ENCODE results near the gene DNAJC21. TPM values are rescaled to one million over a fixed set of nuclear protein-coding genes. Genes with fewer than 3 reads are reported as not detected.

DNAJC21 gene
- total and polyA plus RNA-seq, 2 of the 4 experiments (the other 2 are of a cell fraction), result 8.8 to 12.7 TPM

DNA sequence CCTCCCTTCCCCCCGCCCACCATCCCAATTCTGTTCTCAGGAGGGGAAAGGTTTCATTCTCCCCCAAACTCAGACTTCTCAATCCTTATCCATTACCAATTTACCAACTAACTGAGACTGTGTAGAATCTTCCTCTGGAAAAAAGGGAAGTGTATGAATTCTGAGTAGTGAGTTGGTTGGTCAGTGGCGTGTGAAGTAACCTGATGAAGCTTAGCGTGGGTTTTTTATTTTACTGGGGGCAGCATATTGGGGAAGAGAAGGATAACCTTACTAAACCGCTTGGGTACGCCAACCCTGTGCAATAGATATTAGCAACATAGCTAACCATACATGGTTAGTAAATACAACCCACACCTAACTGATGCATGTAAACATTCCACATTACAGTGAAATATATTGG, 1.1 kb upstream of the DNAJC21 start:
- Histone ChIP-seq H2AFZ (replicated peaks; ENCODE audit: low read length, poor library complexity) (no peak overlapping the region), H3K18ac (ENCODE audit: low read depth, low read length) (no peak overlapping the region), H3K14ac (replicated peaks; ENCODE audit: low read depth, low read length) (no peak overlapping the region), H2AK9ac (replicated peaks; ENCODE audit: low read depth, low read length, poor library complexity) (no peak overlapping the region), H2BK15ac (ENCODE audit: low read depth, low read length) (no peak overlapping the region), H3K27ac (ENCODE audit: insufficient read depth, low read length) (no peak overlapping the region), H3K9ac (ENCODE audit: low read depth, low read length) (no peak overlapping the region), H3K9me3 (ENCODE audit: control insufficient read depth, insufficient read depth, low read length) (no peaks in the 10 kb centered on the region), H3K79me1 (ENCODE audit: low read depth in 1 of 2, low read length in 2 of 2) (peaks cover 11 to 42% of the 10 kb centered on the region in 2 experiments), H3K4me3 (ENCODE audit: insufficient read depth, low read depth, low read length) (no peak overlapping the region), H2BK5ac (ENCODE audit: low read depth, low read length, poor library complexity, severe bottlenecking) (no peak overlapping the region), H2AK5ac (ENCODE audit: low read depth, low read length) (no peak overlapping the region), H2BK20ac (ENCODE audit: low read depth, low read length) (no peak overlapping the region), H3K9me1 (ENCODE audit: insufficient read depth, low read length) (peaks cover 8% of the 10 kb centered on the region), H2BK120ac (ENCODE audit: low read depth, low read length) (no peak overlapping the region), H3K4me2 (ENCODE audit: low read depth, low read length) (no peak overlapping the region), H3K27me3 (ENCODE audit: control insufficient read depth, insufficient read depth, low read length) (no peaks in the 10 kb centered on the region), H4K5ac (ENCODE audit: low read depth, low read length) (no peak overlapping the region), H4K91ac (ENCODE audit: insufficient read depth, low read depth, low read length) (no peak overlapping the region), H3K56ac (ENCODE audit: extremely low read depth, insufficient read depth, low read length) (no peak overlapping the region), H4K8ac (ENCODE audit: low read depth in 2 of 2, low read length in 2 of 2) (no peak overlapping the region), H3K4ac (ENCODE audit: low read depth, low read length) (no peak overlapping the region), H3K23ac (ENCODE audit: low read depth, low read length) (no peak overlapping the region), H3K36me3 (ENCODE audit: control insufficient read depth, insufficient read depth, low read length) (peaks cover 2% of the 10 kb centered on the region), H4K20me1 (ENCODE audit: insufficient read depth, low read length) (peaks cover 15% of the 10 kb centered on the region), H3K4me1 (ENCODE audit: control insufficient read depth, insufficient read depth, low read length) (peaks cover 7% of the 10 kb centered on the region)
- in situ Hi-C loops (cut with MboI; ENCODE audit: low sequenced_read_pairs), result no loop called here
- ATAC-seq (ENCODE audit: low read depth) (no peak), DNase-seq (no peak)
- no CpG with 5 or more reads among the region's 5 CpGs for WGBS, 2 experiments (ENCODE audit: extremely low coverage in 2 of 2, insufficient read length in 1 of 2)
- BruUV-seq (replicated peaks), result no TSS peak
- intact Hi-C loops (cut with micrococcal nuclease), result no loop called here
- dilution Hi-C loops (cut with HindIII; ENCODE audit: low sequenced_read_pairs, unreplicated experiment), result no loop called here
- no peak for TF ChIP-seq CEBPB (IDR thresholded peaks at IDR 0.05; ENCODE audit: low read depth, low read length)
- ChIA-PET POLR2A (ENCODE audit: unreplicated experiment) (interaction anchor here (1.0 kb wide), 1 partner anchor 13 kb away, joined by 4 read pairs; the partner anchor contains the start of genes BRIX1 and RAD1), CTCF (no interaction called here)

Data from IMR-90 (cell line).